PFSK-1 (cell line): ENCODE results near the gene MUC2.

Source experiments
- FOXP2 ChIP-seq: optimal IDR thresholded peaks from 2 replicates; pipeline ENCODE3; 2011; ENCODE audit warnings: borderline replicate concordance, control low read depth, inconsistent platforms; ENCODE audit not compliant: insufficient read depth; ENCODE audit errors: extremely low read length, extremely low read depth
- POLR2AphosphoS5 ChIP-seq: IDR thresholded peaks from 2 replicates; pipeline ENCODE4 v1.6.1; 2012; ENCODE audit warnings: low read depth, mild to moderate bottlenecking, control low read depth, low read length, moderate library complexity
- SIN3A ChIP-seq: IDR thresholded peaks from 2 replicates; pipeline ENCODE4 v1.6.1; 2012; ENCODE audit warnings: mild to moderate bottlenecking, low read length, moderate library complexity, borderline replicate concordance; ENCODE audit not compliant: insufficient read depth
- TAF1 ChIP-seq: IDR thresholded peaks from 2 replicates; pipeline ENCODE4 v1.6.1; 2012; ENCODE audit warnings: low read length, control low read depth, borderline replicate concordance; ENCODE audit not compliant: insufficient read depth
- TF ChIP-seq, protein P1 (sequence below), 2 experiments: IDR thresholded peaks; 2 replicates each; pipeline versions ENCODE4 v1.6.1 to v1.8.0; 2011 to 2012; ENCODE audit warnings: low read depth in 2 of 2, low read length in 2 of 2, control low read depth in 1 of 2, inconsistent platforms in 1 of 2, mild to moderate bottlenecking in 1 of 2, moderate library complexity in 1 of 2; ENCODE audit not compliant: insufficient read depth in 1 of 2

Gene MUC2

DNA sequence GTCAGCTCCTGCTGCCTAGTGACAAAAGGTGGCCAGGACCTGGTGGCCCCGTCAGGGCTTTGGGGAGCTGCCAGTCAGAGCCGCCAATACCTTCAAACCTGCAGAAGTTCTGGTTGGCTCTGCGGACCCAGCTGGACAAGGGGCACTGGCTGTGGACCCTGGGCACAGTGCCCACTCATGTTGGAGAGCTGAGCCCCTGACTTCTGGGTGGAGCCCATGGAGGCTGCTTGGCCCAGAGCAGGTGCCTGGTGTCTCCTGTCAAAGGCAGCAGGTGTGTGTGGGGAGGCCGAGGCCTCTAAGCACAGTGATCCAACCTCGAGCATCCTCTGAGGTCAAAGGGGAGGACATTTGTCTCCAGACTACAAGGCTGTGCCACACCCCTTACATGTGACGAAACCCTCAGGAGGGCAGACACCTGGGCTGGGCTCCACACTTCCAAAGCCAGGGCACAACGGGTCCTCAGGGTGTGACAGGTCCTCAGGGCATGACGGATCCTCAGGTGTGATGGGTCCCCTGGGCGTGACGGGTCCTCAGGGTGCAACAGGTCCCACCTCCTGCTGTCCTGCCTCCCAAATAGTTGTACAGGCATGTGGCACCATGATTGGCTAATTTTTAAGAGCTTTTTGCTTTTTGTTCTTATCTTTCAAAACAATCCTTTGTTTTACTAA is 37.0 kb downstream of the MUC2 start:
- TF ChIP-seq POLR2AphosphoS5 (no peak), FOXP2 (no peak), SIN3A (no peak), TAF1 (no peak)
- TF ChIP-seq, protein P1, sequence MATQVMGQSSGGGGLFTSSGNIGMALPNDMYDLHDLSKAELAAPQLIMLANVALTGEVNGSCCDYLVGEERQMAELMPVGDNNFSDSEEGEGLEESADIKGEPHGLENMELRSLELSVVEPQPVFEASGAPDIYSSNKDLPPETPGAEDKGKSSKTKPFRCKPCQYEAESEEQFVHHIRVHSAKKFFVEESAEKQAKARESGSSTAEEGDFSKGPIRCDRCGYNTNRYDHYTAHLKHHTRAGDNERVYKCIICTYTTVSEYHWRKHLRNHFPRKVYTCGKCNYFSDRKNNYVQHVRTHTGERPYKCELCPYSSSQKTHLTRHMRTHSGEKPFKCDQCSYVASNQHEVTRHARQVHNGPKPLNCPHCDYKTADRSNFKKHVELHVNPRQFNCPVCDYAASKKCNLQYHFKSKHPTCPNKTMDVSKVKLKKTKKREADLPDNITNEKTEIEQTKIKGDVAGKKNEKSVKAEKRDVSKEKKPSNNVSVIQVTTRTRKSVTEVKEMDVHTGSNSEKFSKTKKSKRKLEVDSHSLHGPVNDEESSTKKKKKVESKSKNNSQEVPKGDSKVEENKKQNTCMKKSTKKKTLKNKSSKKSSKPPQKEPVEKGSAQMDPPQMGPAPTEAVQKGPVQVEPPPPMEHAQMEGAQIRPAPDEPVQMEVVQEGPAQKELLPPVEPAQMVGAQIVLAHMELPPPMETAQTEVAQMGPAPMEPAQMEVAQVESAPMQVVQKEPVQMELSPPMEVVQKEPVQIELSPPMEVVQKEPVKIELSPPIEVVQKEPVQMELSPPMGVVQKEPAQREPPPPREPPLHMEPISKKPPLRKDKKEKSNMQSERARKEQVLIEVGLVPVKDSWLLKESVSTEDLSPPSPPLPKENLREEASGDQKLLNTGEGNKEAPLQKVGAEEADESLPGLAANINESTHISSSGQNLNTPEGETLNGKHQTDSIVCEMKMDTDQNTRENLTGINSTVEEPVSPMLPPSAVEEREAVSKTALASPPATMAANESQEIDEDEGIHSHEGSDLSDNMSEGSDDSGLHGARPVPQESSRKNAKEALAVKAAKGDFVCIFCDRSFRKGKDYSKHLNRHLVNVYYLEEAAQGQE (IDR thresholded peaks at IDR 0.05; ENCODE audit: insufficient read depth in 1 of 2, low read depth in 2 of 2, low read length in 2 of 2), result no peak

DNA sequence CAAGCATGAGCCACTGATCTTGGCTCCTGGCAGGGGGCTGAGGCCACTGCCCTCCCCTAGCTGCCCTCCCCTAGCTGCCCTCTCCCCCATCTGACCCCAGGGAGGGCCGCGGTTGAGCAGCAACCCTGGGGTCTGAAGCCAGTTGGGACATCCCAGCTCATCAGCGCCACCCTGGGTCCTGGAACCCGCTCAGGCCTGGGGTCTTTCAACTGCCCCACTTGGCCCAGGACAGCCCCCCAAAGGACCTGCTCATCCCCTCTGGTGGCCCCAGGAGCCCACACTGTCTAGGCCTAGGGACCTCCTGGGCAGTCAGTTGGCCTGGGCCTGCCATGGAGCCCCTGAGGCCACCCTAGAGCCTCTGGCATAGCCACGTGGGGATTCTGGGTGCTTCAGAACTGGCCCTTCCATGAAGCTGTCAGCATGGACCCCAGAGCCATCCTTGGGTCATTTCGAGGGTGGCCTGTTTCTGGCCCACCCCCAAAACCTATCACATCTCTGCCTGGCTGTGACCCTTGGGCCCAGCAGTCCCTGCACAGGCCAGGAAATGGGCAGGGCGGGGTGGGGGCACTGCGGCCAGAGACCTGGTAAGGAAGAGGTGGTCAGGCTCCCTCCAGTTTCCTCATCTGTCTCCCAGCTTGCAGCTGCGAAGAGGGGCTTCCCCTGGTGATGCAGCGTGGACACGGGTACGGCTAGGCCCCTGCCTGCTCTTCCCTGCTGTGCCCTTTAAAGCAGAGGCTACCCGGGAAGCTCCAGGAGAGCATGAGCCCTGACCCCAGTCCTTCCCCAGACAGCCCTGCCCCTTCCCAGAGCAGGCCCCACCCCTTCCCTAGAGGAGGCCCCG is 37.9 kb downstream of the MUC2 start:
- TF ChIP-seq TAF1 (no peak), FOXP2 (no peak), POLR2AphosphoS5 (no peak), SIN3A (no peak)
- TF ChIP-seq, protein P1 (IDR thresholded peaks at IDR 0.05; ENCODE audit: insufficient read depth in 1 of 2, low read depth in 2 of 2, low read length in 2 of 2), result no peak

DNA sequence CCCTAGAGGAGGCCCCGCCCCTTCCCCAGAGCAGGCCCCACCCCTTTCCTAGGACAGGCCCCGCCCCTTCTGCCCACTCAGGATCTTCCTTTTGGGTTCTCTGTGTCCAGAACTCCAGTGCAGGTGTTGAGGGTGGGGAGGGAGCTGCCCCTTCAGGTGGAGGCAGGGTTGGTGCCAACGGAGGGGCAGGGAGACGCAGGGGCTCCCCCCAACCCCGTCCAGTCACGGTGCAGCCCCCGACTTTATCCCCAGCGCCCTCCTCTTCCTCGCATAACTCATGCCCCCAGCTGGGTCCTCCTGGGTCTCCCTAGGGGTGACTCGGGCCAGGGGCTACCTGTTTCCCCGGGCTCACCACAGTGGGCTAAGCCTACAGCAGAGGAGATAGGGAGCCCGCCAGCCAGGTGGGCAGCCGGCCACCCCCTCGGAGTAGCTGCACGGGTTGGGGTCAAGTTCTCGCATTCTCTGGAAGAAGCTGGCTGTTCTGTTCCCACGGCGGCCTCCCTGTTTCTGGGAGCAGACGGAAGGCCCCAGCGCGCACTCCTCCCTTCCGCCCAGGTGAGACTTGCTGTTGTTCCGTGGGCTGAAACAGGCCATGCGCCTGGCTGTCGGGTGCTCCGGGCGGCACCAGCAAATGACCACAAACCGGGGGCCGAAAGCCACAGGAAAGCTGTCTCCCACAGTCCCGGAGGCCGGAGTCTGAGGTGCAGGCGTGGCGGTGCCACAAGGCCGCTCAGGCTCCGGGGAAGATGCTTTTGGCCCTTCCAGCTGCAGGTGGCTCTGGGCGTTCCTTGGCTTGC is 38.9 kb downstream of the MUC2 start:
- TF ChIP-seq FOXP2, result no peak
- TF ChIP-seq SIN3A, result no peak
- no peak for TF ChIP-seq POLR2AphosphoS5
- TF ChIP-seq, protein P1 (IDR thresholded peaks at IDR 0.05; ENCODE audit: insufficient read depth in 1 of 2, low read depth in 2 of 2, low read length in 2 of 2), result no peak
- TF ChIP-seq TAF1, result no peak

DNA sequence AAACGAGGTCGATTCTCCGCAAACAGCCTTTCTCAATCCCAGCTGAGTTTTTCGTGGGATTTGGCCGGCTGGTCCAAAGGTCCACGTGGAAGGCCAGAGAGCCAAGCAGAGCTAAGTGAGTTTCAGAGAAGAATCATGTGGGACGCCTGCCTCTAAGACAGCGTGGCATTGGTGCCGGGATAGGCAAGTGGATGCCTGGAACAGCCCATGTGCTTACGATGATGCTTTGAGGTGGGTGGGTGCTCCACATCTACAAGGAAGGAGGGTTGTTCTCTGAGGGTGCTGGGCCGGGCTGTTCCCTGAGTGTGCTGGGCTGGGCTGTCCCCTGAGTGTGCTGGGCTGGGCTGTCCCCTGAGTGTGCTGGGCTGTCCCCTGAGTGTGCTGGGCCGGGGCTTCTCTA is 41.4 kb downstream of the MUC2 start:
- TF ChIP-seq POLR2AphosphoS5, result no peak
- no peak for TF ChIP-seq TAF1
- TF ChIP-seq SIN3A, result no peak
- TF ChIP-seq FOXP2, result no peak
- TF ChIP-seq, protein P1 (IDR thresholded peaks at IDR 0.05; ENCODE audit: insufficient read depth in 1 of 2, low read depth in 2 of 2, low read length in 2 of 2), result no peak
